Hindlimb muscle (tissue), 1 donor: Measurements from ENCODE around the gene GYS2. TPM values are rescaled to one million over a fixed set of nuclear protein-coding genes. Genes with fewer than 3 reads are reported as not detected.

Experiments
- DNase-seq: peaks from one replicate; pipeline ENCODE4 v3.0.0-alpha.2; 2013
- polyA plus RNA-seq: library from polyadenylated mRNA; unstranded; fragments of 120-200 nt; gene quantifications from one replicate; pipeline ENCODE4 v1.2.1, GENCODE V29; 2013; ENCODE audit not compliant: insufficient read length

GYS2 gene
- polyA plus RNA-seq, 1 donor: 0.06 TPM

- no peak for DNase-seq
These were observed 51.9 kb downstream of the GYS2 start for GRCh38 chr12:21552635-21553328.

- peak; percentile 69 for DNase-seq
These were observed 52.7 kb downstream of the GYS2 start for GRCh38 chr12:21551841-21552465.

GRCh38 chr12:21547437-21547836 lies 57.2 kb downstream of the GYS2 start:
- no peak for DNase-seq

GRCh38 chr12:21546716-21547115 lies 57.9 kb downstream of the GYS2 start:
- DNase-seq: no peak

- no peak for DNase-seq
These were observed 59.1 kb downstream of the GYS2 start for GRCh38 chr12:21545557-21545956.

- no peak for DNase-seq
These were observed 61.5 kb downstream of the GYS2 start for GRCh38 chr12:21543151-21543550.

GRCh38 chr12:21542403-21542802 lies 62.2 kb downstream of the GYS2 start:
- DNase-seq: no peak

- no peak for DNase-seq
These were observed 62.9 kb downstream of the GYS2 start for GRCh38 chr12:21541773-21542172.

GRCh38 chr12:21539797-21540196 lies 64.8 kb downstream of the GYS2 start:
- no peak for DNase-seq

- DNase-seq: no peak
These were observed 66.5 kb downstream of the GYS2 start for GRCh38 chr12:21538061-21538653.

- no peak for DNase-seq
These were observed 75.2 kb downstream of the GYS2 start for GRCh38 chr12:21529456-21529855.

GRCh38 chr12:21528953-21529352 lies 75.7 kb downstream of the GYS2 start:
- no peak for DNase-seq

GRCh38 chr12:21527451-21528180 lies 77.0 kb downstream of the GYS2 start:
- DNase-seq: peak; percentile 32

- DNase-seq: no peak
These were observed 77.8 kb downstream of the GYS2 start for GRCh38 chr12:21526721-21527345.

- DNase-seq: no peak
These were observed 78.6 kb downstream of the GYS2 start, which contains the start of gene SPX for GRCh38 chr12:21526053-21526452. TSS of gene SPX (plus strand) at chr12:21526296. CDS start at chr12:21526473, 177 bp downstream.

GRCh38 chr12:21523148-21523547 lies 81.5 kb downstream of the GYS2 start:
- no peak for DNase-seq

GRCh38 chr12:21521541-21521940 lies 83.1 kb downstream of the GYS2 start:
- no peak for DNase-seq

GRCh38 chr12:21518451-21518850 lies 86.2 kb downstream of the GYS2 start:
- DNase-seq: no peak

GRCh38 chr12:21516281-21516680 lies 88.4 kb downstream of the GYS2 start:
- DNase-seq: no peak

GRCh38 chr12:21509768-21510167 lies 94.9 kb downstream of the GYS2 start:
- no peak for DNase-seq

GRCh38 chr12:21507849-21508248 lies 96.8 kb downstream of the GYS2 start:
- DNase-seq: no peak

- no peak for DNase-seq
These were observed 98.8 kb downstream of the GYS2 start for GRCh38 chr12:21505888-21506287.

GRCh38 chr12:21502872-21503271 lies 101.8 kb downstream of the GYS2 start:
- DNase-seq: no peak
